Measurements from ENCODE around the gene SIVA1. TPM values are rescaled to one million over a fixed set of nuclear protein-coding genes. Genes with fewer than 3 reads are reported as not detected.

SIVA1 gene
- total and polyA plus RNA-seq, 8 donors = 29.1 to 136 (median 42.6) TPM

DNA sequence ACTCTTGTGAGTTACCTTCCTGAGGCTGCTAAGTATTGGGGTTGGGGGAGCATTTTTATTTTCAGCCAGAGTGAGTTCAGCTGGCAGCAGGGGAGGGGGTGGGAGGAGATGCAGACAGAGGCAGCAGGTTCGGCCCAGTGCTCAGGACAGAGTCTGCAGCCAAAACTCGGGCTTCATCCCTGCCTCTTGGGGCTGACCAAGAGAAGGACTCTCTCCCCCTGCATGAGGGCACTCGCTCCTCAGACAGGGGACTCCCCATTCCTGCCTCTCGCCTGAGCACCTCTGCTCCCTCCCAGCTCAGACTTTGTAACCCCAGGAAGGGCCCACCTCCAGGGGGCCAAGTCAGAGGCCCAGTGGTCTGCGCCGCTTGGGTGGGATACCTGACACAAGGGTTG, 43.7 kb downstream of the SIVA1 start:
- H3K27ac ChIP-seq = peak overlapping the region in 3 of 4 donors; percentile 58 to 78 (median 75)
- ATAC-seq (no peak), DNase-seq (no peak), FAIRE-seq (no peak)
- WGBS, 2 donors = 89 to 90% methylated on average over 6 of the region's 6 CpGs
- intact Hi-C loops (cut with DNase I) = no loop called here
- H3K4me3 ChIP-seq = no peak overlapping the region
- peaks cover 0 to under 1% (median 0%) of the 10 kb centered on the region in 3 donors for H3K36me3 ChIP-seq
- TF ChIP-seq, protein P1, sequence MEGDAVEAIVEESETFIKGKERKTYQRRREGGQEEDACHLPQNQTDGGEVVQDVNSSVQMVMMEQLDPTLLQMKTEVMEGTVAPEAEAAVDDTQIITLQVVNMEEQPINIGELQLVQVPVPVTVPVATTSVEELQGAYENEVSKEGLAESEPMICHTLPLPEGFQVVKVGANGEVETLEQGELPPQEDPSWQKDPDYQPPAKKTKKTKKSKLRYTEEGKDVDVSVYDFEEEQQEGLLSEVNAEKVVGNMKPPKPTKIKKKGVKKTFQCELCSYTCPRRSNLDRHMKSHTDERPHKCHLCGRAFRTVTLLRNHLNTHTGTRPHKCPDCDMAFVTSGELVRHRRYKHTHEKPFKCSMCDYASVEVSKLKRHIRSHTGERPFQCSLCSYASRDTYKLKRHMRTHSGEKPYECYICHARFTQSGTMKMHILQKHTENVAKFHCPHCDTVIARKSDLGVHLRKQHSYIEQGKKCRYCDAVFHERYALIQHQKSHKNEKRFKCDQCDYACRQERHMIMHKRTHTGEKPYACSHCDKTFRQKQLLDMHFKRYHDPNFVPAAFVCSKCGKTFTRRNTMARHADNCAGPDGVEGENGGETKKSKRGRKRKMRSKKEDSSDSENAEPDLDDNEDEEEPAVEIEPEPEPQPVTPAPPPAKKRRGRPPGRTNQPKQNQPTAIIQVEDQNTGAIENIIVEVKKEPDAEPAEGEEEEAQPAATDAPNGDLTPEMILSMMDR (IDR thresholded peaks at IDR 0.05) = no peak
- no peaks in the 10 kb centered on the region for H3K9me3 ChIP-seq
- H3K27me3 ChIP-seq = no peaks in the 10 kb centered on the region
- H3K4me1 ChIP-seq = peaks cover 21 to 35% (median 27%) of the 10 kb centered on the region in 3 donors

DNA sequence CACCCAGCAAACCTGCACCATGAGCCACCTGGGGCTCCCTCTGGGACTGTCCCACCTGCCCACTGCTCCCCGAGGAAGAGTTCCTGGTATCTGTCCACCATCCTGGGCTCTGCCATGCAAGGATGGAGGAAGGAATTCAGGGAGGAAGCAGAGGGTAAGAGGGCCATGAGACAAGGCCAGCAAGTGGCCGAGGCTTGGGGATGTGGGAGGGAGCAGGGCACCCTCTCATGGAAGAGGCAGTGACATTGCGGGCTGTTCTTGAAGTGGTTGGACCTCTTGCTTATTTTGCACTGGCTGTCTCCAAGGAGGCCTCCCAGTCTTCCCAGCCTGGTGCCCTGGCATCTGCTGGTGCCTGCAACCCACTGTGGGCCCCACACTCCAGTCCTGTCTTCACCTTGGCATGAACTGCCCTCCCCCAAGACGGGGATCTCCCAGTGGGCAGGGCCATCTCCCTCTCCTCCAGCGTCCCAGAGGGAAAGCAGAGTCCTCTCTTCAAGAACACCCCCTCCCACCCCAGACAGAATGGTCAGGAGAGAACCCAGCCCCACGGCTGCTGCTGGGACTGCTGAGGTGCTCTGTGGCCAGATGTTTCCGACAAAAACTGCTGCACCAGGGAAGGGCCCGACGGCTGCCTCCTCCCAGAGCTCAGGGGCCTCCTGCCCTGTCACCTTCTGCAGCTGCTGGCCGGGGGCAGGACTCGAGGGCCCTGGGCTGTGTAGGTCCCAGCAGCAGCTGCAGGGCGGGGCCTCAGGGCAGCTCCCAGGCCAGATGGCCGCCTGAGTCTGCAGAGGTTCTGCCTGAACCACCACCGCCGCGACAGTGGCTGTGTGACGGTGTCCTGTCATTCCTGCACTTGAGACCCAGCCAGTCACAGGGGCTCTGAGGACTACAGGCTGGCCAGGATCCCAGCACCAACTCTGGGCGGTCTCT, 44.4 kb downstream of the SIVA1 start:
- Histone ChIP-seq H3K9me3 (no peaks in the 10 kb centered on the region), H3K27me3 (no peaks in the 10 kb centered on the region), H3K4me3 (no peak overlapping the region), H3K4me1 (peaks cover 24 to 40% (median 27%) of the 10 kb centered on the region in 3 donors), H3K36me3 (no peaks in the 10 kb centered on the region), H3K27ac (peak overlapping the region in 2 of 4 donors; percentile 13 to 78)
- ATAC-seq (no peak), DNase-seq (peak in 2 of 6 donors; percentile 15 to 45), FAIRE-seq (no peak)
- 62 to 64% methylated on average over 18 of the region's 18 CpGs for WGBS, 2 donors
- TF ChIP-seq, protein P1 (IDR thresholded peaks at IDR 0.05) = no peak
- intact Hi-C loops (cut with DNase I) = no loop called here

DNA sequence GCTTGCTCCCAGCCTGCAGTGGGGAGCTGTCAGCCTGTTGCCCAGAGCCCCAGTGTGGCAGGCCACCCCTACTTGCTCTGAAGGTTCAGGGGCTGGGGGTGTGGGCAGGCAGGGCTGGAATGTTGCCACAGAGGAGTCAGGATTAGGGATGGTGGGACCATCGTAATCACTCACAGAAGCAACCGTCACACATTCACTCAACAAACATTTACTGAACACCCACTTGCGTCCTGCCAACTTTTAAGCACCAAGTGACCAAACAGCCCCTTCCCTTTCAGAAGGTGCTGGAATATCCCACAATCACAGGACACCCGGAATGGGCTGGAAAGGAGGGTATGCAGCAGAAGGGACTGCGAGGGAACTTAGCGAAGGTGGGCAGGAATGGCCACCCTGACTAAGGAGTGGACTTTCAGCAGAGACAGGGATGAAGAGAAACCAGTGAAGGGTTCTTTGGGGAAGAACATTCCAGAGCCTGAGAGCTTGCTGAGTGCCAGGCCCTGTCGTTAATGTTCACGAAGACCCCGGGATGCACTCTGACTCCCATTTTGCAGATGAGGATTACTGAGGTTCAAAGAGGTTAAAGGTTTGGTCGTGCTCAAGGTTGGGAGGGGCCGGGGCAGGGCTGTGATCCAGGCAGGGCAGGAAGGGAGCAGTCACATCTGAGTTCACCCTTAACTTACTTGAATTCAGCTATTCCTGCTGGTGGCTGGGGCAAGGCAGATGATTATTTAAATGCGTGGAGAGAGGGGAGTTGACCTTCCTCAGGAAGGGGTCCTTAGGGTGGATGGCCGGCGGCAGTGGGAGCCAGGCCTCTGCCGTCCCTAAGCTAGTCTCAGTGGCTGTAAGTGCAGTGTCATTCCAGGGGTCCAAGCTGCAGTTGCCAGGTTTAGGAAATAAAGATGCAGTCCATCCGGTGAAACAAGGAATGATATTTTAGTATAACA, 45.6 kb downstream of the SIVA1 start:
- H3K36me3 ChIP-seq = no peaks in the 10 kb centered on the region
- 78 to 84% methylated on average over 16 of the region's 16 CpGs for WGBS, 2 donors
- H3K9me3 ChIP-seq = no peaks in the 10 kb centered on the region
- peak in 2 of 6 donors; percentile 9 to 43 for DNase-seq
- no peak overlapping the region for H3K4me3 ChIP-seq
- H3K27ac ChIP-seq = peak overlapping the region in 3 of 4 donors; percentile 84 to 97 (median 93)
- H3K4me1 ChIP-seq = peaks cover 22 to 40% (median 23%) of the 10 kb centered on the region in 3 donors
- intact Hi-C loops (cut with DNase I) = no loop called here
- TF ChIP-seq, protein P1 (IDR thresholded peaks at IDR 0.05) = no peak
- ATAC-seq = no peak
- no peak for FAIRE-seq
- H3K27me3 ChIP-seq = no peaks in the 10 kb centered on the region

DNA sequence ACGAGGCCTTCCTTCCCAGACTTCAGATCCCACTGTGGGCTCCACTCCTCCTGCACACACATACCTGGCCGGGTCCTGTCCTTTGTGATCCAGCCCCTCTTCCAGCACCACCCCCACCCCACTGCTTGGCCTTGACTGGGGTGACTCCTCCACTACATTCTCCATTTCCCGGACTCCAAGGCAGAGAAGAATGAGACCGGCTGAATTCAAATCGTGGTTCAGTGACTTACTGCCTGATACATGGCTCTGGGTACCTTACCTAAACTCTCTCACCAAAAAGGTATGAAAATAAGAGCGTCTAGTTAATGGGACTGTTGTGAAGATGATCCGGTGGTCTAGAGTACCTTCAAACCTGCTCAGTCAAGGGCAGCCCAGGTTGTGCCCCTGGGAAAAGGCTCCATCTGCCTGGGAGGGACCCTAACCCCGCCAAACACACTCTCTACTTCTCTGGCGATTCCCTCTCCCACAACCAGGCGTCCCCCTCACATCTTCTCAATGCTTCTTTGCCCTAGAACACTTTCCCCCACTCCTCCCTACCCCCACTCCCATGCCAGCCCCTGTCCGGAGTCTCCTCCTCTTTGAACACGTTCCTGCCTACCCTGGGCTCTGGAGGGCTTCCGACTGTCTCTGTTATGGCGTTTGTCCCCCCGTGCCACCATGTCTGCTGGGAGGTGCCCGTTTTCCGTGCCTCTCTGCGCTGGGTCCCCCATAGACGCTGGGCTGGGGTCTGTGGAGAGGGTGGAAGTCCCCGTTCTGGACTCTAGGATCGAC, 46.5 kb downstream of the SIVA1 start:
- Histone ChIP-seq H3K9me3 (no peaks in the 10 kb centered on the region), H3K36me3 (no peaks in the 10 kb centered on the region), H3K4me3 (peak overlapping the region in 2 of 4 donors; percentile 54 to 67), H3K4me1 (peaks cover 17 to 36% (median 22%) of the 10 kb centered on the region in 3 donors), H3K27ac (peak overlapping the region; percentile 84 to 97 (median 92)), H3K27me3 (no peaks in the 10 kb centered on the region)
- FAIRE-seq (no peak), ATAC-seq (peak in 1 of 4 donors; percentile 3), DNase-seq (peak in 3 of 6 donors; percentile 32 to 61 (median 51))
- TF ChIP-seq, protein P1 (IDR thresholded peaks at IDR 0.05) = no peak
- WGBS, 2 donors = 47 to 56% methylated on average over 21 of the region's 21 CpGs
- intact Hi-C loops (cut with DNase I) = no loop called here
